Measurements from ENCODE around the gene ETV6. TPM values are rescaled to one million over a fixed set of nuclear protein-coding genes. Genes with fewer than 3 reads are reported as not detected.

Gene ETV6
- total and polyA plus RNA-seq, 2 of the 8 experiments (the other 6 are each of a cell fraction or from before 2014, with no cell fraction given), result 5.5 to 23.9 TPM

GRCh38 chr12:11623382-11623781, 26.1 kb upstream of the ETV6 start (continued):
- TF ChIP-seq, protein P1, sequence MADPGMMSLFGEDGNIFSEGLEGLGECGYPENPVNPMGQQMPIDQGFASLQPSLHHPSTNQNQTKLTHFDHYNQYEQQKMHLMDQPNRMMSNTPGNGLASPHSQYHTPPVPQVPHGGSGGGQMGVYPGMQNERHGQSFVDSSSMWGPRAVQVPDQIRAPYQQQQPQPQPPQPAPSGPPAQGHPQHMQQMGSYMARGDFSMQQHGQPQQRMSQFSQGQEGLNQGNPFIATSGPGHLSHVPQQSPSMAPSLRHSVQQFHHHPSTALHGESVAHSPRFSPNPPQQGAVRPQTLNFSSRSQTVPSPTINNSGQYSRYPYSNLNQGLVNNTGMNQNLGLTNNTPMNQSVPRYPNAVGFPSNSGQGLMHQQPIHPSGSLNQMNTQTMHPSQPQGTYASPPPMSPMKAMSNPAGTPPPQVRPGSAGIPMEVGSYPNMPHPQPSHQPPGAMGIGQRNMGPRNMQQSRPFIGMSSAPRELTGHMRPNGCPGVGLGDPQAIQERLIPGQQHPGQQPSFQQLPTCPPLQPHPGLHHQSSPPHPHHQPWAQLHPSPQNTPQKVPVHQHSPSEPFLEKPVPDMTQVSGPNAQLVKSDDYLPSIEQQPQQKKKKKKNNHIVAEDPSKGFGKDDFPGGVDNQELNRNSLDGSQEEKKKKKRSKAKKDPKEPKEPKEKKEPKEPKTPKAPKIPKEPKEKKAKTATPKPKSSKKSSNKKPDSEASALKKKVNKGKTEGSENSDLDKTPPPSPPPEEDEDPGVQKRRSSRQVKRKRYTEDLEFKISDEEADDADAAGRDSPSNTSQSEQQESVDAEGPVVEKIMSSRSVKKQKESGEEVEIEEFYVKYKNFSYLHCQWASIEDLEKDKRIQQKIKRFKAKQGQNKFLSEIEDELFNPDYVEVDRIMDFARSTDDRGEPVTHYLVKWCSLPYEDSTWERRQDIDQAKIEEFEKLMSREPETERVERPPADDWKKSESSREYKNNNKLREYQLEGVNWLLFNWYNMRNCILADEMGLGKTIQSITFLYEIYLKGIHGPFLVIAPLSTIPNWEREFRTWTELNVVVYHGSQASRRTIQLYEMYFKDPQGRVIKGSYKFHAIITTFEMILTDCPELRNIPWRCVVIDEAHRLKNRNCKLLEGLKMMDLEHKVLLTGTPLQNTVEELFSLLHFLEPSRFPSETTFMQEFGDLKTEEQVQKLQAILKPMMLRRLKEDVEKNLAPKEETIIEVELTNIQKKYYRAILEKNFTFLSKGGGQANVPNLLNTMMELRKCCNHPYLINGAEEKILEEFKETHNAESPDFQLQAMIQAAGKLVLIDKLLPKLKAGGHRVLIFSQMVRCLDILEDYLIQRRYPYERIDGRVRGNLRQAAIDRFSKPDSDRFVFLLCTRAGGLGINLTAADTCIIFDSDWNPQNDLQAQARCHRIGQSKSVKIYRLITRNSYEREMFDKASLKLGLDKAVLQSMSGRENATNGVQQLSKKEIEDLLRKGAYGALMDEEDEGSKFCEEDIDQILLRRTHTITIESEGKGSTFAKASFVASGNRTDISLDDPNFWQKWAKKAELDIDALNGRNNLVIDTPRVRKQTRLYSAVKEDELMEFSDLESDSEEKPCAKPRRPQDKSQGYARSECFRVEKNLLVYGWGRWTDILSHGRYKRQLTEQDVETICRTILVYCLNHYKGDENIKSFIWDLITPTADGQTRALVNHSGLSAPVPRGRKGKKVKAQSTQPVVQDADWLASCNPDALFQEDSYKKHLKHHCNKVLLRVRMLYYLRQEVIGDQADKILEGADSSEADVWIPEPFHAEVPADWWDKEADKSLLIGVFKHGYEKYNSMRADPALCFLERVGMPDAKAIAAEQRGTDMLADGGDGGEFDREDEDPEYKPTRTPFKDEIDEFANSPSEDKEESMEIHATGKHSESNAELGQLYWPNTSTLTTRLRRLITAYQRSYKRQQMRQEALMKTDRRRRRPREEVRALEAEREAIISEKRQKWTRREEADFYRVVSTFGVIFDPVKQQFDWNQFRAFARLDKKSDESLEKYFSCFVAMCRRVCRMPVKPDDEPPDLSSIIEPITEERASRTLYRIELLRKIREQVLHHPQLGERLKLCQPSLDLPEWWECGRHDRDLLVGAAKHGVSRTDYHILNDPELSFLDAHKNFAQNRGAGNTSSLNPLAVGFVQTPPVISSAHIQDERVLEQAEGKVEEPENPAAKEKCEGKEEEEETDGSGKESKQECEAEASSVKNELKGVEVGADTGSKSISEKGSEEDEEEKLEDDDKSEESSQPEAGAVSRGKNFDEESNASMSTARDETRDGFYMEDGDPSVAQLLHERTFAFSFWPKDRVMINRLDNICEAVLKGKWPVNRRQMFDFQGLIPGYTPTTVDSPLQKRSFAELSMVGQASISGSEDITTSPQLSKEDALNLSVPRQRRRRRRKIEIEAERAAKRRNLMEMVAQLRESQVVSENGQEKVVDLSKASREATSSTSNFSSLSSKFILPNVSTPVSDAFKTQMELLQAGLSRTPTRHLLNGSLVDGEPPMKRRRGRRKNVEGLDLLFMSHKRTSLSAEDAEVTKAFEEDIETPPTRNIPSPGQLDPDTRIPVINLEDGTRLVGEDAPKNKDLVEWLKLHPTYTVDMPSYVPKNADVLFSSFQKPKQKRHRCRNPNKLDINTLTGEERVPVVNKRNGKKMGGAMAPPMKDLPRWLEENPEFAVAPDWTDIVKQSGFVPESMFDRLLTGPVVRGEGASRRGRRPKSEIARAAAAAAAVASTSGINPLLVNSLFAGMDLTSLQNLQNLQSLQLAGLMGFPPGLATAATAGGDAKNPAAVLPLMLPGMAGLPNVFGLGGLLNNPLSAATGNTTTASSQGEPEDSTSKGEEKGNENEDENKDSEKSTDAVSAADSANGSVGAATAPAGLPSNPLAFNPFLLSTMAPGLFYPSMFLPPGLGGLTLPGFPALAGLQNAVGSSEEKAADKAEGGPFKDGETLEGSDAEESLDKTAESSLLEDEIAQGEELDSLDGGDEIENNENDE (IDR thresholded peaks at IDR 0.05; ENCODE audit: insufficient replicate concordance, low read length), result no peak
- TF ChIP-seq SUZ12 (IDR thresholded peaks at IDR 0.05; ENCODE audit: low read length) (no peak), ASH2L (IDR thresholded peaks at IDR 0.05; ENCODE audit: low read length) (no peak), KDM4A (IDR thresholded peaks at IDR 0.05; ENCODE audit: low read depth, low read length, severe bottlenecking) (no peak)
- TF ChIP-seq, protein P2, sequence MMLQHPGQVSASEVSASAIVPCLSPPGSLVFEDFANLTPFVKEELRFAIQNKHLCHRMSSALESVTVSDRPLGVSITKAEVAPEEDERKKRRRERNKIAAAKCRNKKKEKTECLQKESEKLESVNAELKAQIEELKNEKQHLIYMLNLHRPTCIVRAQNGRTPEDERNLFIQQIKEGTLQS (IDR thresholded peaks at IDR 0.05; ENCODE audit: insufficient read depth, low read depth, low read length), result no peak

All from H1 (cell line).